ENCODE results near the gene WWOX. TPM values are rescaled to one million over a fixed set of nuclear protein-coding genes. Genes with fewer than 3 reads are reported as not detected.

The WWOX gene
- total and polyA plus RNA-seq, 2 experiments from 2014 or later: 17.0 to 39.8 TPM

DNA sequence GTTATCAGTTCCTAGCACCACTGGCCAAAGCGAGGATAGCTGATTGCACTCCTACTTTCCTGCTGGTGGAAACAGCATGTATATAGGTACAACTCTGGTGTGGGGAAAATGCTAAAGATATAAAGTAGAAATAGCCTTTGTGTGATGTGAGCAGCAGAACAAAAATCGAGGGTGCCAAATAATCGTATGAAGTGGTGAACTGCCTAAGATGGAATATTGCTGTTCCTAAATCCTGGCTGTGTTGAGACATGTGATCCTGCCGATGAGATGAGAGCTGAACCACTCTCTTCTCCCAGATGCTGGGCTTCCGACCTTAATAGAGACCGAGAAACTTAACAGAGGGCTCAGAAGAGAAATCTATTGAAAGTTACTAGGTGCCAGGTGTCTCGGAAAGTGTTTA is 117.8 kb downstream of the WWOX start:
- Histone ChIP-seq H2AFZ (no peak overlapping the region), H3K4me3 (no peak overlapping the region), H3K4me1 (ENCODE audit: insufficient read depth) (peaks cover 2% of the 10 kb centered on the region), H3K9me2 (replicated peaks; ENCODE audit: insufficient read depth) (no peaks in the 10 kb centered on the region), H3K4me2 (no peak overlapping the region), H4K20me1 (ENCODE audit: insufficient read depth, poor library complexity, severe bottlenecking) (no peaks in the 10 kb centered on the region), H3K27ac (no peak overlapping the region), H3K9me3 (ENCODE audit: low read depth) (no peaks in the 10 kb centered on the region), H3K79me2 (no peaks in the 10 kb centered on the region), H3K27me3 (no peaks in the 10 kb centered on the region), H3K36me3 (replicated peaks; ENCODE audit: insufficient read depth, low read depth) (no peaks in the 10 kb centered on the region)
- TF ChIP-seq EZH2phosphoT487 (IDR thresholded peaks at IDR 0.05; ENCODE audit: low read depth, severe bottlenecking, unreplicated experiment): no peak
- TF ChIP-seq, protein P1, sequence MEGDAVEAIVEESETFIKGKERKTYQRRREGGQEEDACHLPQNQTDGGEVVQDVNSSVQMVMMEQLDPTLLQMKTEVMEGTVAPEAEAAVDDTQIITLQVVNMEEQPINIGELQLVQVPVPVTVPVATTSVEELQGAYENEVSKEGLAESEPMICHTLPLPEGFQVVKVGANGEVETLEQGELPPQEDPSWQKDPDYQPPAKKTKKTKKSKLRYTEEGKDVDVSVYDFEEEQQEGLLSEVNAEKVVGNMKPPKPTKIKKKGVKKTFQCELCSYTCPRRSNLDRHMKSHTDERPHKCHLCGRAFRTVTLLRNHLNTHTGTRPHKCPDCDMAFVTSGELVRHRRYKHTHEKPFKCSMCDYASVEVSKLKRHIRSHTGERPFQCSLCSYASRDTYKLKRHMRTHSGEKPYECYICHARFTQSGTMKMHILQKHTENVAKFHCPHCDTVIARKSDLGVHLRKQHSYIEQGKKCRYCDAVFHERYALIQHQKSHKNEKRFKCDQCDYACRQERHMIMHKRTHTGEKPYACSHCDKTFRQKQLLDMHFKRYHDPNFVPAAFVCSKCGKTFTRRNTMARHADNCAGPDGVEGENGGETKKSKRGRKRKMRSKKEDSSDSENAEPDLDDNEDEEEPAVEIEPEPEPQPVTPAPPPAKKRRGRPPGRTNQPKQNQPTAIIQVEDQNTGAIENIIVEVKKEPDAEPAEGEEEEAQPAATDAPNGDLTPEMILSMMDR (IDR thresholded peaks at IDR 0.05; ENCODE audit: poor library complexity): no peak
- TF ChIP-seq EZH2 (IDR thresholded peaks at IDR 0.05; ENCODE audit: borderline replicate concordance): no peak
- 88% methylated on average over 7 of the region's 7 CpGs for WGBS (ENCODE audit: low lambda C conversion rate, missing lambda C conversion rate)
- no peak for DNase-seq (ENCODE audit: low spot score)

- Histone ChIP-seq H3K9me2 (replicated peaks; ENCODE audit: insufficient read depth) (no peaks in the 10 kb centered on the region), H3K4me3 (no peak overlapping the region), H2AFZ (no peak overlapping the region), H3K27ac (no peak overlapping the region), H3K9me3 (ENCODE audit: low read depth) (no peaks in the 10 kb centered on the region), H3K27me3 (no peaks in the 10 kb centered on the region), H3K4me1 (ENCODE audit: insufficient read depth) (no peaks in the 10 kb centered on the region), H3K4me2 (no peak overlapping the region), H4K20me1 (ENCODE audit: insufficient read depth, poor library complexity, severe bottlenecking) (no peaks in the 10 kb centered on the region), H3K36me3 (replicated peaks; ENCODE audit: insufficient read depth, low read depth) (no peaks in the 10 kb centered on the region), H3K79me2 (no peaks in the 10 kb centered on the region)
- DNase-seq (ENCODE audit: low spot score): no peak
- TF ChIP-seq EZH2phosphoT487 (IDR thresholded peaks at IDR 0.05; ENCODE audit: low read depth, severe bottlenecking, unreplicated experiment) (no peak), EZH2 (IDR thresholded peaks at IDR 0.05; ENCODE audit: borderline replicate concordance) (no peak)
- TF ChIP-seq, protein P1 (IDR thresholded peaks at IDR 0.05; ENCODE audit: poor library complexity): no peak
- 90% methylated on average over 4 of the region's 4 CpGs for WGBS (ENCODE audit: low lambda C conversion rate, missing lambda C conversion rate)
These were observed 118.8 kb downstream of the WWOX start for GRCh38 chr16:78218279-78218678.

- DNase-seq (ENCODE audit: low spot score): no peak
- H3K4me2 ChIP-seq: no peak overlapping the region
- H4K20me1 ChIP-seq (ENCODE audit: insufficient read depth, poor library complexity, severe bottlenecking): no peaks in the 10 kb centered on the region
- TF ChIP-seq EZH2phosphoT487 (IDR thresholded peaks at IDR 0.05; ENCODE audit: low read depth, severe bottlenecking, unreplicated experiment): no peak
- no peaks in the 10 kb centered on the region for H3K79me2 ChIP-seq
- no peaks in the 10 kb centered on the region for H3K27me3 ChIP-seq
- H3K9me2 ChIP-seq (replicated peaks; ENCODE audit: insufficient read depth): no peaks in the 10 kb centered on the region
- H3K4me3 ChIP-seq: no peak overlapping the region
- H3K36me3 ChIP-seq (replicated peaks; ENCODE audit: insufficient read depth, low read depth): no peaks in the 10 kb centered on the region
- no peaks in the 10 kb centered on the region for H3K4me1 ChIP-seq (ENCODE audit: insufficient read depth)
- no peaks in the 10 kb centered on the region for H3K9me3 ChIP-seq (ENCODE audit: low read depth)
- H3K27ac ChIP-seq: no peak overlapping the region
- 80% methylated on average over 8 of the region's 8 CpGs for WGBS (ENCODE audit: low lambda C conversion rate, missing lambda C conversion rate)
- H2AFZ ChIP-seq: no peak overlapping the region
These were observed 119.6 kb downstream of the WWOX start for GRCh38 chr16:78218856-78219651.

GRCh38 chr16:78220571-78220970 is 121.1 kb downstream of the WWOX start:
- Histone ChIP-seq H4K20me1 (ENCODE audit: insufficient read depth, poor library complexity, severe bottlenecking) (no peaks in the 10 kb centered on the region), H3K9me2 (replicated peaks; ENCODE audit: insufficient read depth) (no peaks in the 10 kb centered on the region), H3K36me3 (replicated peaks; ENCODE audit: insufficient read depth, low read depth) (no peaks in the 10 kb centered on the region), H2AFZ (no peak overlapping the region), H3K79me2 (no peaks in the 10 kb centered on the region), H3K27ac (no peak overlapping the region), H3K9me3 (ENCODE audit: low read depth) (no peaks in the 10 kb centered on the region), H3K4me3 (no peak overlapping the region), H3K27me3 (no peaks in the 10 kb centered on the region), H3K4me1 (ENCODE audit: insufficient read depth) (no peaks in the 10 kb centered on the region), H3K4me2 (no peak overlapping the region)
- DNase-seq (ENCODE audit: low spot score): no peak
- WGBS (ENCODE audit: low lambda C conversion rate, missing lambda C conversion rate): 97% methylated on average over 2 of the region's 2 CpGs
- TF ChIP-seq EZH2phosphoT487 (IDR thresholded peaks at IDR 0.05; ENCODE audit: low read depth, severe bottlenecking, unreplicated experiment) (no peak), EZH2 (IDR thresholded peaks at IDR 0.05; ENCODE audit: borderline replicate concordance) (no peak)
- TF ChIP-seq, protein P1 (IDR thresholded peaks at IDR 0.05; ENCODE audit: poor library complexity): no peak

All from hepatocyte (in vitro differentiated cells).